Right cardiac atrium (tissue), 5 donors: ENCODE results near the gene ASCC1. TPM values are rescaled to one million over a fixed set of nuclear protein-coding genes. Genes with fewer than 3 reads are reported as not detected.
A peak's percentile ranks its signal among the peaks of the same experiment; 100 is the strongest.
"Not testable (repeated sequence)": the region's sequence is repeated elsewhere in the genome, so short reads cannot be mapped to it uniquely, and the experiment has no call there.

ENCODE experiments used
- ATAC-seq, 2 donors: fragments of 200-7000 bp; cut with Tn5 transposase; one replicate each; pipeline versions ENCODE4 v1.8.0 to v1.9.1; 2020; ENCODE audit warnings: moderate library complexity in 2 of 2, mild to moderate bottlenecking in 1 of 2
- DNase-seq, 3 donors: peaks; one replicate each; pipeline ENCODE4 v3.0.0-alpha.2; 2020
- H3K27ac ChIP-seq: one replicate; pipeline ENCODE4 v1.5.1; 2013; ENCODE audit warnings: mild to moderate bottlenecking, low read length, control low read depth, moderate library complexity
- H3K27me3 ChIP-seq: one replicate; pipeline ENCODE4 v1.6.1; 2013; ENCODE audit not compliant: control insufficient read depth, insufficient read depth
- H3K4me1 ChIP-seq: one replicate; pipeline ENCODE4 v1.6.1; 2013; ENCODE audit warnings: low read length; ENCODE audit not compliant: control insufficient read depth, insufficient read depth
- H3K4me3 ChIP-seq: one replicate; pipeline ENCODE4 v1.5.1; 2013; ENCODE audit warnings: low read length, control low read depth
- H3K9me3 ChIP-seq: one replicate; pipeline ENCODE4 v1.6.1; 2013; ENCODE audit warnings: low read length; ENCODE audit not compliant: control insufficient read depth
- WGBS: extraction: QIAGEN DNeasy Blood & Tissue Kit; methylation state at CpG from one replicate; pipeline ENCODE4 v1.1.7; 2013; 5-methylcytosine and 5-hydroxymethylcytosine counted together
- intact Hi-C, 4 donors: fragments of 100-400 bp; cut with DNase I; formaldehyde crosslinking; loops; one replicate each; pipeline versions ENCODE4 v1.11.0 to v1.14.0; 2022 to 2023
- polyA plus RNA-seq: library from polyadenylated mRNA; stranded (reverse); fragments of 200-250 nt; gene quantifications from one replicate; pipeline ENCODE4 v1.2.3, GENCODE V29; 2013
- total RNA-seq, 4 donors: library from RNA; stranded (reverse); fragmentation: NEBNext Ultra II Directional; extraction: Animal tissue kit (Norgen Biotek cat#: 25700); gene quantifications; one replicate each; pipeline ENCODE4 v1.2.1, GENCODE V29; 2021
- donor health status: healthy with polysubstance abuse.
- donor health status: DM: no; HTN: yes; CAD: no.
- donor health status: DM: no; HTN: no; CAD: no.
- donor health status: DM: no; HTN: yes; CAD: no; lungs with severe emphysema.
- donor health status: DM: yes; HTN: yes; CAD: no.

The ASCC1 gene
- total and polyA plus RNA-seq, 5 donors: 26.0 to 37.9 (median 31.6) TPM

- DNase-seq (no peak), ATAC-seq (no peak)
- 85% methylated on average over 2 of the region's 2 CpGs for WGBS
- Histone ChIP-seq H3K27ac (no peak overlapping the region), H3K9me3 (no peaks in the 10 kb centered on the region), H3K4me1 (peaks cover 3% of the 10 kb centered on the region), H3K27me3 (no peaks in the 10 kb centered on the region), H3K4me3 (no peak overlapping the region)
- intact Hi-C loops: no loop called here
Measured at GRCh38 chr10:72145657-72146056, 70.4 kb downstream of the ASCC1 start.

- H3K27ac ChIP-seq: no peak overlapping the region
- DNase-seq (no peak), ATAC-seq (no peak)
- no peaks in the 10 kb centered on the region for H3K4me1 ChIP-seq
- WGBS: 94% methylated on average over 2 of the region's 2 CpGs
- H3K27me3 ChIP-seq: no peaks in the 10 kb centered on the region
- no peaks in the 10 kb centered on the region for H3K9me3 ChIP-seq
- intact Hi-C loops: no loop called here
- H3K4me3 ChIP-seq: no peak overlapping the region
Measured at GRCh38 chr10:72140850-72141249, 75.2 kb downstream of the ASCC1 start.

- intact Hi-C loops: no loop called here
- H3K27me3 ChIP-seq: no peaks in the 10 kb centered on the region
- H3K4me3 ChIP-seq: no peak overlapping the region
- DNase-seq (no peak), ATAC-seq (no peak)
- H3K27ac ChIP-seq: no peak overlapping the region
- no peaks in the 10 kb centered on the region for H3K9me3 ChIP-seq
- no peaks in the 10 kb centered on the region for H3K4me1 ChIP-seq
Measured at GRCh38 chr10:72140174-72140573, 75.9 kb downstream of the ASCC1 start.

- H3K4me1 ChIP-seq: no peaks in the 10 kb centered on the region
- intact Hi-C loops: loop anchor here in 2 of 4 donors (10.0 kb wide), 3 partner anchors 67 to 197 kb away; no protein-coding TSS in a partner anchor
- H3K27ac ChIP-seq: no peak overlapping the region
- H3K27me3 ChIP-seq: no peaks in the 10 kb centered on the region
- ATAC-seq (no peak), DNase-seq (no peak)
- no peaks in the 10 kb centered on the region for H3K9me3 ChIP-seq
- 97% methylated on average over 7 of the region's 7 CpGs for WGBS
- H3K4me3 ChIP-seq: no peak overlapping the region
Measured at GRCh38 chr10:72137583-72137982, 78.5 kb downstream of the ASCC1 start.

GRCh38 chr10:72136225-72136624, 79.9 kb downstream of the ASCC1 start:
- intact Hi-C loops: loop anchor here in 2 of 4 donors (10.0 kb wide), 3 partner anchors 69 to 199 kb away; no protein-coding TSS in a partner anchor
- H3K27ac ChIP-seq, ATAC-seq, H3K27me3 ChIP-seq, DNase-seq, H3K4me1 ChIP-seq, H3K9me3 ChIP-seq, H3K4me3 ChIP-seq: not testable (repeated sequence)
- 97% methylated on average over 10 of the region's 10 CpGs for WGBS

- no peak for DNase-seq
- 74% methylated on average over 10 of the region's 10 CpGs for WGBS
- Histone ChIP-seq H3K9me3 (no peaks in the 10 kb centered on the region), H3K27me3 (no peaks in the 10 kb centered on the region), H3K27ac (no peak overlapping the region), H3K4me3 (no peak overlapping the region), H3K4me1 (no peaks in the 10 kb centered on the region)
- intact Hi-C loops: loop anchor here in 3 of 4 donors (5.0 to 10.0 kb wide), 4 partner anchors 70 to 202 kb away; no protein-coding TSS in a partner anchor
- ATAC-seq: no peak
Measured at GRCh38 chr10:72134785-72135767, 81.0 kb downstream of the ASCC1 start.

- Histone ChIP-seq H3K4me3 (no peak overlapping the region), H3K4me1 (no peaks in the 10 kb centered on the region), H3K27me3 (no peaks in the 10 kb centered on the region), H3K9me3 (no peaks in the 10 kb centered on the region), H3K27ac (no peak overlapping the region)
- ATAC-seq (peak in 1 of 2 donors; percentile 59), DNase-seq (no peak)
- intact Hi-C loops: loop anchor here in 3 of 4 donors (5.0 to 10.0 kb wide), 4 partner anchors 71 to 204 kb away; no protein-coding TSS in a partner anchor
Measured at GRCh38 chr10:72133517-72133916, 82.6 kb downstream of the ASCC1 start.

GRCh38 chr10:72132854-72133253, 83.2 kb downstream of the ASCC1 start:
- WGBS: 86% methylated on average over 4 of the region's 4 CpGs
- DNase-seq (no peak), ATAC-seq (no peak)
- intact Hi-C loops: loop anchor here in 3 of 4 donors (5.0 to 10.0 kb wide), 4 partner anchors 72 to 204 kb away; no protein-coding TSS in a partner anchor
- Histone ChIP-seq H3K9me3 (no peaks in the 10 kb centered on the region), H3K27me3 (no peaks in the 10 kb centered on the region), H3K27ac (no peak overlapping the region), H3K4me3 (no peak overlapping the region), H3K4me1 (no peaks in the 10 kb centered on the region)

- Histone ChIP-seq H3K27me3 (no peaks in the 10 kb centered on the region), H3K27ac (no peak overlapping the region), H3K4me1 (no peaks in the 10 kb centered on the region), H3K9me3 (no peaks in the 10 kb centered on the region), H3K4me3 (no peak overlapping the region)
- 96% methylated on average over 2 of the region's 2 CpGs for WGBS
- intact Hi-C loops: loop anchor here in 3 of 4 donors (10.0 kb wide), 2 partner anchors 97 to 207 kb away; no protein-coding TSS in a partner anchor
- no peak for ATAC-seq
- DNase-seq: no peak
Measured at GRCh38 chr10:72127571-72127970, 88.5 kb downstream of the ASCC1 start.

- Histone ChIP-seq H3K4me1 (no peaks in the 10 kb centered on the region), H3K27me3 (no peaks in the 10 kb centered on the region), H3K4me3 (no peak overlapping the region), H3K27ac (no peak overlapping the region), H3K9me3 (no peaks in the 10 kb centered on the region)
- intact Hi-C loops: loop anchor here in 3 of 4 donors (10.0 kb wide), 2 partner anchors 98 to 208 kb away; no protein-coding TSS in a partner anchor
- WGBS: 96% methylated on average over 3 of the region's 3 CpGs
- ATAC-seq: no peak
- no peak for DNase-seq
Measured at GRCh38 chr10:72126872-72127232, 89.2 kb downstream of the ASCC1 start.

- ATAC-seq (peak; percentile 28 to 37), DNase-seq (no peak)
- 93% methylated on average over 3 of the region's 3 CpGs for WGBS
- H3K9me3 ChIP-seq: no peaks in the 10 kb centered on the region
- H3K4me1 ChIP-seq: no peaks in the 10 kb centered on the region
- H3K27me3 ChIP-seq: no peaks in the 10 kb centered on the region
- no peak overlapping the region for H3K27ac ChIP-seq
- intact Hi-C loops: loop anchor here in 3 of 4 donors (10.0 kb wide), 2 partner anchors 98 to 208 kb away; no protein-coding TSS in a partner anchor
- no peak overlapping the region for H3K4me3 ChIP-seq
Measured at GRCh38 chr10:72126184-72126871, 89.7 kb downstream of the ASCC1 start.
